Activated naive CD4-positive, alpha-beta T cell treated with anti-CD3 and anti-CD28 coated beads, Interleukin-2, amount 10 ng/mL, durations not matched to agents 7 days and 5 days (primary cell): Measurements from ENCODE around the gene SEMA3A.
A peak's percentile ranks its signal among the peaks of the same experiment; 100 is the strongest.

ENCODE experiments used
- CTCF ChIA-PET: fragments of 350-600 bp; sonication (Branson Sonifier 250); formaldehyde crosslinking; loops from one replicate; lab custom pipeline; 2021; ENCODE audit warnings: antibody characterized with exemption; lab: Charles Lee
- DNase-seq: peaks from one replicate; pipeline ENCODE4 v3.0.0-alpha.2; 2020
- H3K27ac Mint-ChIP-seq: one replicate; pipeline ENCODE4 v1.8.0; 2021; ENCODE audit warnings: mild to moderate bottlenecking, moderate library complexity, mixed read lengths
- H3K27me3 Mint-ChIP-seq: one replicate; pipeline ENCODE4 v1.8.0; 2021; ENCODE audit warnings: mild to moderate bottlenecking, mixed read lengths
- H3K36me3 Mint-ChIP-seq: one replicate; pipeline ENCODE4 v1.8.0; 2021; ENCODE audit warnings: mixed read lengths
- H3K4me1 Mint-ChIP-seq: one replicate; pipeline ENCODE4 v1.8.0; 2021; ENCODE audit warnings: mixed read lengths
- H3K4me3 Mint-ChIP-seq: one replicate; pipeline ENCODE4 v1.8.0; 2021; ENCODE audit warnings: mild to moderate bottlenecking, moderate library complexity, mixed read lengths
- H3K9me3 Mint-ChIP-seq: one replicate; pipeline ENCODE4 v1.8.0; 2021; ENCODE audit warnings: mixed read lengths

SEMA3A gene

GRCh38 chr7:84041649-84042048 is 152.9 kb downstream of the SEMA3A start:
- DNase-seq: no peak
- Mint-ChIP-seq H3K4me1 (no peaks in the 10 kb centered on the region), H3K36me3 (no peaks in the 10 kb centered on the region), H3K27ac (no peak overlapping the region), H3K9me3 (no peaks in the 10 kb centered on the region), H3K4me3 (no peak overlapping the region), H3K27me3 (no peaks in the 10 kb centered on the region)
- CTCF ChIA-PET: no interaction called here

- DNase-seq: no peak
- H3K4me3 Mint-ChIP-seq: no peak overlapping the region
- no peaks in the 10 kb centered on the region for H3K9me3 Mint-ChIP-seq
- no peaks in the 10 kb centered on the region for H3K27me3 Mint-ChIP-seq
- no peaks in the 10 kb centered on the region for H3K36me3 Mint-ChIP-seq
- H3K27ac Mint-ChIP-seq: no peak overlapping the region
- no peaks in the 10 kb centered on the region for H3K4me1 Mint-ChIP-seq
- CTCF ChIA-PET: no interaction called here
Observed at GRCh38 chr7:84040355-84040754, 154.2 kb downstream of the SEMA3A start.

- no peak overlapping the region for H3K4me3 Mint-ChIP-seq
Observed at GRCh38 chr7:84039432-84039831, 155.2 kb downstream of the SEMA3A start.

GRCh38 chr7:84027678-84028077 is 166.9 kb downstream of the SEMA3A start:
- Mint-ChIP-seq H3K27me3 (no peaks in the 10 kb centered on the region), H3K27ac (no peak overlapping the region), H3K4me3 (no peak overlapping the region), H3K36me3 (no peaks in the 10 kb centered on the region), H3K4me1 (no peaks in the 10 kb centered on the region), H3K9me3 (no peaks in the 10 kb centered on the region)
- CTCF ChIA-PET: interaction anchor here (0.5 kb wide), 1 partner anchor 75 kb away, joined by 3 read pairs; no protein-coding TSS in a partner anchor
- DNase-seq: no peak

More at GRCh38 chr7:84039432-84039831, 155.2 kb downstream of the SEMA3A start:
- Mint-ChIP-seq H3K27me3 (no peaks in the 10 kb centered on the region), H3K36me3 (no peaks in the 10 kb centered on the region), H3K9me3 (no peaks in the 10 kb centered on the region), H3K27ac (no peak overlapping the region), H3K4me1 (no peaks in the 10 kb centered on the region)
- CTCF ChIA-PET: no interaction called here
- no peak for DNase-seq

GRCh38 chr7:84025332-84025927 is 169.2 kb downstream of the SEMA3A start:
- H3K9me3 Mint-ChIP-seq: no peaks in the 10 kb centered on the region
- no peaks in the 10 kb centered on the region for H3K4me1 Mint-ChIP-seq
- H3K4me3 Mint-ChIP-seq: no peak overlapping the region
- H3K27ac Mint-ChIP-seq: no peak overlapping the region
- CTCF ChIA-PET: no interaction called here
- no peak for DNase-seq
- no peaks in the 10 kb centered on the region for H3K36me3 Mint-ChIP-seq
- H3K27me3 Mint-ChIP-seq: no peaks in the 10 kb centered on the region

GRCh38 chr7:84022684-84023308 is 171.8 kb downstream of the SEMA3A start:
- no peak for DNase-seq
- Mint-ChIP-seq H3K9me3 (no peaks in the 10 kb centered on the region), H3K27ac (no peak overlapping the region), H3K27me3 (no peaks in the 10 kb centered on the region), H3K4me1 (no peaks in the 10 kb centered on the region), H3K4me3 (no peak overlapping the region), H3K36me3 (no peaks in the 10 kb centered on the region)
- CTCF ChIA-PET: no interaction called here

GRCh38 chr7:84022009-84022408 is 172.6 kb downstream of the SEMA3A start:
- no peak overlapping the region for H3K27ac Mint-ChIP-seq
- H3K4me1 Mint-ChIP-seq: no peaks in the 10 kb centered on the region
- DNase-seq: no peak
- H3K27me3 Mint-ChIP-seq: no peaks in the 10 kb centered on the region
- CTCF ChIA-PET: no interaction called here
- no peak overlapping the region for H3K4me3 Mint-ChIP-seq
- no peaks in the 10 kb centered on the region for H3K9me3 Mint-ChIP-seq
- H3K36me3 Mint-ChIP-seq: no peaks in the 10 kb centered on the region

- Mint-ChIP-seq H3K36me3 (no peaks in the 10 kb centered on the region), H3K27me3 (no peaks in the 10 kb centered on the region), H3K4me3 (no peak overlapping the region), H3K27ac (no peak overlapping the region), H3K9me3 (no peaks in the 10 kb centered on the region), H3K4me1 (no peaks in the 10 kb centered on the region)
- CTCF ChIA-PET: no interaction called here
- no peak for DNase-seq
Observed at GRCh38 chr7:84021292-84021908, 173.2 kb downstream of the SEMA3A start.

- H3K9me3 Mint-ChIP-seq: no peaks in the 10 kb centered on the region
- no peaks in the 10 kb centered on the region for H3K36me3 Mint-ChIP-seq
- peaks cover 2% of the 10 kb centered on the region for H3K4me1 Mint-ChIP-seq
- CTCF ChIA-PET: no interaction called here
- H3K4me3 Mint-ChIP-seq: no peak overlapping the region
- H3K27me3 Mint-ChIP-seq: no peaks in the 10 kb centered on the region
- no peak for DNase-seq
- H3K27ac Mint-ChIP-seq: no peak overlapping the region
Observed at GRCh38 chr7:84017651-84018050, 176.9 kb downstream of the SEMA3A start.

GRCh38 chr7:84013616-84014240 is 180.9 kb downstream of the SEMA3A start:
- H3K9me3 Mint-ChIP-seq: no peaks in the 10 kb centered on the region
- no peak overlapping the region for H3K4me3 Mint-ChIP-seq
- CTCF ChIA-PET: interaction anchor here (0.8 kb wide), 1 partner anchor 37 kb away, joined by 3 read pairs; no protein-coding TSS in a partner anchor
- H3K4me1 Mint-ChIP-seq: peaks cover 2% of the 10 kb centered on the region
- DNase-seq: peak; percentile 22
- H3K27me3 Mint-ChIP-seq: no peaks in the 10 kb centered on the region
- H3K36me3 Mint-ChIP-seq: no peaks in the 10 kb centered on the region
- no peak overlapping the region for H3K27ac Mint-ChIP-seq

GRCh38 chr7:84009782-84010181 is 184.8 kb downstream of the SEMA3A start:
- no peaks in the 10 kb centered on the region for H3K36me3 Mint-ChIP-seq
- H3K9me3 Mint-ChIP-seq: no peaks in the 10 kb centered on the region
- no peak for DNase-seq

GRCh38 chr7:84009051-84009450 is 185.5 kb downstream of the SEMA3A start:
- Mint-ChIP-seq H3K4me3 (no peak overlapping the region), H3K4me1 (peaks cover 2% of the 10 kb centered on the region), H3K36me3 (no peaks in the 10 kb centered on the region), H3K27ac (no peak overlapping the region), H3K27me3 (no peaks in the 10 kb centered on the region), H3K9me3 (no peaks in the 10 kb centered on the region)
- no peak for DNase-seq
- CTCF ChIA-PET: no interaction called here

More at GRCh38 chr7:84009782-84010181, 184.8 kb downstream of the SEMA3A start:
- Mint-ChIP-seq H3K4me1 (peaks cover 2% of the 10 kb centered on the region), H3K4me3 (no peak overlapping the region), H3K27me3 (no peaks in the 10 kb centered on the region), H3K27ac (no peak overlapping the region)
- CTCF ChIA-PET: no interaction called here

GRCh38 chr7:84003191-84003590 is 191.4 kb downstream of the SEMA3A start:
- no peak overlapping the region for H3K4me3 Mint-ChIP-seq
- CTCF ChIA-PET: no interaction called here
- H3K4me1 Mint-ChIP-seq: no peaks in the 10 kb centered on the region
- DNase-seq: no peak
- H3K9me3 Mint-ChIP-seq: no peaks in the 10 kb centered on the region
- H3K27ac Mint-ChIP-seq: no peak overlapping the region
- no peaks in the 10 kb centered on the region for H3K27me3 Mint-ChIP-seq
- H3K36me3 Mint-ChIP-seq: no peaks in the 10 kb centered on the region

GRCh38 chr7:84002348-84002747 is 192.2 kb downstream of the SEMA3A start:
- Mint-ChIP-seq H3K36me3 (no peaks in the 10 kb centered on the region), H3K27me3 (no peaks in the 10 kb centered on the region), H3K9me3 (no peaks in the 10 kb centered on the region), H3K4me1 (no peaks in the 10 kb centered on the region), H3K27ac (no peak overlapping the region), H3K4me3 (no peak overlapping the region)
- CTCF ChIA-PET: no interaction called here
- no peak for DNase-seq
